GM19455 (cell line): ENCODE data around the gene KCNJ12.

Experiments used
- ATAC-seq: cut with Tn5 transposase; IDR thresholded peaks from one replicate; pipeline ENCODE4 v1.9.1; 2021; ENCODE audit not compliant: unreplicated experiment

KCNJ12 gene

GRCh38 chr17:21363776-21364642 lies 12.1 kb upstream of the KCNJ12 start:
- no peak for ATAC-seq

- ATAC-seq: no peak
Measured at GRCh38 chr17:21365016-21365415, 11.1 kb upstream of the KCNJ12 start.

DNA sequence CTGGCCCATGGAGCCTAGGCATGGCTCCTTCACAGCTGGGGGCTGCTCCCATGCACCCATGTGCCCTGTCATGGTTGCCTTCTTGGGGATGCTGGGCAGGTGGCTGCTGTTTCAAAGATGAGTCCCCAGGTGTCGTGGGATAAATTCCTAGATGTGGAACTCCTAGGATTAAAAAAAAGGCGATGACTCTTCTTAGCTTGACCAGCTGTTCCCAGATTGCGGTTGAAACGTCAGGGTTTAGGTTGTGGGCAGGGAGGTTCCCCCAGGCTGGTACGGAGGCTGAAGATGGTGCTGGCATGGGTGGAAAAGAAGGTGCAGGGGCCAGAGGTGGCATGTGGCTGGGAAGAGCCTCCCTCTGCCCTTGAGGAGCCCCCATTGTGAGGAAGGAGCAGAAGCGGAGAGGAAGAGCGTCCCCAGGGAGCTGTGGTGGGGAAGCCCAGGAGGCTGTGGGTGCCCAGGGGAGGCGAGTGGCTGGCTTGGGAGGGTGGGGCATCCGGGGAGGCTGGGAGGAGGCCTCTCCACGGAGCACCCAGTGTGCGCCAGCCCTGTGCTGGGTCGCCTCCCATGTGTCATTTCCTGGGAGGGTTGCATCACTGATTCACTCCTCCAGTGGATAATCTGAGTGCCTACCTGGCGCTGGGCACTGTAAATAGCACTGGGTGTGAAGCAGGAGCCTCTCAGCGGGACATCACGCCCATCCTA lies 7.5 kb upstream of the KCNJ12 start:
- ATAC-seq: no peak

DNA sequence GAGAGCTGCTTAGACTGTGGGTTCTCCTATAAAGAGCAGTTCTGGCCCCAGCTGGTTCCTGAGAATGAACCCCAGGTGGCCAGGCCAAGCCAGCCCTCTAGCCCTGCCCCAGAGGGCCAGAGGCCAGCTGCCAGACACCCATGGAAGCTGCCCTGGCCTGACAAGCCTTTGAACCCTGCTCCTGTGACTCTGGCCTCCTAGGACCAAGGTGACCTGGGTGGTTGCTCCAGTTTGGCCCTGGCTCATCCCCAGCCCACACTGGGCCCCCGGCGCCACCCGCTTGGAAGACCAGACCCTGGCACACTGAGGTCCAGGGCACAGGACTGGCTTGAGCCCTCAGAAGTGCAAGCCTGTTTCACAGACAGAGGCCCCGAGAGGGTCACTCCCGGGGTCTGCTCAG lies 6.8 kb upstream of the KCNJ12 start:
- ATAC-seq: no peak

- ATAC-seq: no peak
Measured at GRCh38 chr17:21370430-21370829, 5.7 kb upstream of the KCNJ12 start.

- no peak for ATAC-seq
Measured at GRCh38 chr17:21371511-21372081, 4.6 kb upstream of the KCNJ12 start.

DNA sequence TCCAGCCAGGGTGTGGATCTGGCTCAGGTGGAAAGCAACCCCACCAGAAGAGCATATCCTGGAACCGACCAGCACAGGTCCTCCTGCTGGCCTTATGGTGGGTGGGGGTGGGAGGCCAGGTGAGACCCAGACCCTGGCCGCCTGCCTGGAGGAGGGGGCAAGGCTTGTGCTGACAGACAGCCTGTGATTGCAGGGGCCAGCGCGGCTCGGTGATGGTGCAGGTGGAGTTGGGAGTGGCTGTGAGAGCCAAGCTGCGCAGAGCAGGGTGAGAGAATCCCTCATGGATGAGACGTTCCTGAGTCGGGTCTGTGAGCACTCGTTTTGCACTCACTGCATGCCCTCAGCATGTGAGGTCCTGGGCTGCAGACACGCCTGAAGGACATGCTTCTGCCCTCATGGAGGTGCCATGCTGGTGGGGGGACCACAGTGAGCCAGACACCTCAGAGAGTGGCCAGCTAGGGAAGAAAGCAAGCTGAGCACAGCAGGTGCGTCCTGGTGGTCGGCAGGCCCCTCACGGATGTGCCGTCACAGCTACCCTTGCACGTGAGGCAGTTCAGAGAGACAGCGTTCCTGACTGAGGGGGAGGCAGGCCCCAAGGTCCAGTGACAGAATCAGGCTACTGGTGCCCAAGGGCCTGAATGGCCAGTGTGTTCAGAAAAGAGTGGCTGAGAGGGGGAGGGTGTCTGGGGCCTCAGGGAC lies 3.8 kb upstream of the KCNJ12 start:
- no peak for ATAC-seq

- ATAC-seq: no peak
Measured at GRCh38 chr17:21373036-21373435, 3.1 kb upstream of the KCNJ12 start.

DNA sequence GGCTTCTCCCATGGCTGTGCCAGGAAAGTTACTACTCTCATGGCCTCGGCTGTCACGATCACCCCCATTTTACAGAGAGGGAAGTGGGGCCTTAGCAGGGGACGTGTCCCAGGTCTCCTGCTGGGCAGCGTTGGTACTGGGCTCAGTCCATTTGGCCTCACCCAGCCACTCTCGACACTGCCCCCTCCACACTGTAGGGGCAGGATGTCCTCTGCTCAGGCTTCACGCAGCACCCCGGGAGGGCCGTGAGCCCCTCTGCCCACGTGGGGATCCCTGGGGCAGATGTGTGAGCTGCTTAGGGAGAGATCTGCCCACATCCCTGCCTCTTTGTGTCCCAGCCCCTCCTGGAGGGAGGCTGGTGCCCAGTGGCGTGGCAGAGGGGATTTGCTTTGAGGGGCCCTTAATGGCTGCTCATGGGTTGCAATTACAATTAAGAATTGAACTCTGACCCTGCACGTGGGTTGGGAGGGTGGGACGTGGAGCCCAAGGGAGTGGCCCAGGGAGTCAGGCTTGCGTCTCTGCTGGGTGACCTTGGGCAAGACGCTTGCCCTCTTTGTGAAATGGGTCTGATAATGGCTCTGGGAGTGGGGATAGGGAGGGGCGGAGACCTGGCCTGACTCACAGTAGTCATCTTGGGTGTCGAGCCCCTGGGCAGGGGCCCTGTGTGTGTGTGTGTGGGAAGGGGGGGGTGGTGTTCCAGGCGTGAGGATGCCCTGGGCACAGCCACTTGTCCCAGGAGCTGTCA lies 2.3 kb upstream of the KCNJ12 start:
- ATAC-seq: no peak

DNA sequence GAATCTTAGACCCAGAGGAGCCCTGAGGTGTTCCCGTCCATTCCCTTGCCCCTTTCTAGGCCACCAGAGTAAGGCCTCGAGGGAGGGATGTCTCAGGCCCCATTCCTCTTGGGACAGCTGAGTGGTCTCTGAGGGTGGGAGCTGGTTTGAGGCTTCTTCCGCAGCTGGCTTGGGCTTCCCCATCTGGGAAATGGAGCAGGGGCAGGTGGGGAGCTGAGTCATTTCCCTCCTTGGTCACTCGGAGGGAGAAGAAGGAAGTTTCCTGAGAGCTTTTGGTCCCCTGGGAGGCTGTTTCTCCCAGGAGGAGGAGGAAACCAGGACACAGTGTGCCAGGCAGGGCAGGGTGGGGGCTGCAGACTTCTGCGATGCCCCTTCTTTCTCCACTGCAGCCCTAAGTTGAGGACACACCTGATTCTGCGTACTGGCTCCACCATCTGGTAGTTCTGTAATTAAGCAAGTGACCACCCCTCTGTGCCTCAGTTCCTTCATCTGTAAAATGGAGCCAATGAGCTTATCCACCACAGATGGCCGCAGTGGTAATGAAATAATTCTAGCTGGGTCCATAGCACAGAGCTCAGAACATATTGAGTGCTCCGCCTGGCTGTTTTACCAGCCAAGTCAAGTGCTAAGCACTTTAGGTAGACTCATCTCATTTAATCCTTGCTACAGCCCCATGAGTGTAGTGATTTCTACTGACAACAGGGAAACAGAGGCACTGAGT lies 1.6 kb upstream of the KCNJ12 start:
- ATAC-seq: no peak

DNA sequence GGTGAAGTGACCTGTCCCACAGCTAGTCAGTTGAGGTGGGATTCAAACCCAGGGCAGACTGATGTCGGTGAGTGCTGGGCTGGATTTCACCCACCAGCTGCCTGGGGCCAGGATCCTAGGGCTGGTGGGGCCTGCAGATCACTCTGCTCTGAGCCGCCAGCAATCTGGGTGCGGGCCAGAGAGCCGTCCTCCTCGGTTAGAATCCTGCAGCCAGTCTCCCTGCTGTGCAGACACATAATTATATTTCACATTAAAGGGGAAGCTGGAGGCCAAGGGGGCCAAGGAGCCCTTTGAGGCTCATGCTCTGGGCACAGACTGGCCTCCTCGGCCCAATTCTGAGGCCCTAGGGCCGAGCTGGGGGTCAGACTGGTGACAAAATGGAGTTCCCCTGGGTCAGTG lies 996 bp upstream of the KCNJ12 start:
- ATAC-seq: no peak

- no peak for ATAC-seq
Measured at GRCh38 chr17:21375757-21376080, 438 bp upstream of the KCNJ12 start.

DNA sequence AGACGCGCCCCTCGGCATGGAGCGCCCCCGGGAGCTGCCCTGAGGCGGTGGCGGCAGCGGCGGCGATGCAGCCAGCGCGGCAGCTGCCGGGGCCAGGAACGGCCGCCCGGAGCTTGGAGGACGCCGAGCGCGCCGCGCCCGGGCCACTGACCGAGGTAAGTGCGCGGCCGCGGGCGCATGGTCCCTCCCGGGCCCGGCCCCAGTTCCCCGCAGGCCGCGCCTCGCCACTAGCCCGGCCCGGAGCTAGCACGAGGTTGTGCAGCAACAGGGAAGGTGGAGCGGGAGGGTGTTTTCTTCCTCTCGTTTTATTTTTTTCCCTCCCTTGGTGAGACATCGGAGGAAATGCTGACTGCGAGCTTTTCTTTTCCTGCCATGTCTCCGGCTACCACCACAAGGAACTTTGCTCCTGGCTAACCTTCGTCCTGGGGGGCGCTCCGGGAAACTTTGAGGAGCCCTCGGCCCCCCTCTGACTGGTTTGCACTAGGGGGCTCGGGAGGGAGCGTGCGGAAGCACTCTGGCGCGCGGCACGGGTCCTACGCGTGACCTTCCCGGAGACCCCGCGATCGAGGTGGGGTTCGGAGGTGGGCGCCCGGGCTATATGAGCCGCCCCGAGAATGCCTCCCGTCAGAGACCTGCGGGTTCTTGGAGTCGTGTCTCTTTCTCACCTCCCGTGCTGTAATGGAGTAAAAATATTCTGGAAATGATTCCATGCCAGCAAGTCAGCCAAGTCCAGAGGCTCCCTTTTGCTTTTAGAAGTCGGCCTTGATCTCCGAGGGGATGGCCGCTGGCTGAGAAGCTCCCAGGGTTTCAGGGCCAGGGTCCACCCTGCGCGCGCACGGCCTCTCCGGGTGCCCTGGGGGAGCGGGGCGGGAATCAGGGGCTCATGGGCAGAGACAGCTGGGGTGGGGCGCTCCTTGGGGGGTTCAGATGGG lies 868 bp downstream of the KCNJ12 start:
- no peak for ATAC-seq

GRCh38 chr17:21377705-21378396 lies 1.7 kb downstream of the KCNJ12 start:
- no peak for ATAC-seq

DNA sequence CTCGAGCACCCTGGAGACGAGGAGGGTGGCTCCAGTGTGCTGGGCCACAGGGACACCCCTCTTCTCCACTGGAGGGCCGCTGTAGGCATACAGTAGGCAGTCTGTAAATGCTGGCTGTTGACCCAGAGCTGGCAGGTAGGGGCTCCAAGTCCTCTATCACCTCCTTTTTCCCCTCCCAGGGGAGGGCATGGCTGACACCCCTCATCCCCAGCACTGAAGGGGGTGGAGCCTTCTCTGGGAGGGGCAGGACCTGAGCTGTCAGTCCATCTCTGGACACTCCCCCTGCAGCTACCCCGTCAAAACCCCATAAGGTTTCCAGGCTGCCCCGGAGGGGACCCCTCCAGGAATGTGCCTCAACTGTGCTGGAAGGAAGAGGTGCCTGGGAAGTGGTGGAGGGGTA lies 2.4 kb downstream of the KCNJ12 start:
- ATAC-seq: no peak

DNA sequence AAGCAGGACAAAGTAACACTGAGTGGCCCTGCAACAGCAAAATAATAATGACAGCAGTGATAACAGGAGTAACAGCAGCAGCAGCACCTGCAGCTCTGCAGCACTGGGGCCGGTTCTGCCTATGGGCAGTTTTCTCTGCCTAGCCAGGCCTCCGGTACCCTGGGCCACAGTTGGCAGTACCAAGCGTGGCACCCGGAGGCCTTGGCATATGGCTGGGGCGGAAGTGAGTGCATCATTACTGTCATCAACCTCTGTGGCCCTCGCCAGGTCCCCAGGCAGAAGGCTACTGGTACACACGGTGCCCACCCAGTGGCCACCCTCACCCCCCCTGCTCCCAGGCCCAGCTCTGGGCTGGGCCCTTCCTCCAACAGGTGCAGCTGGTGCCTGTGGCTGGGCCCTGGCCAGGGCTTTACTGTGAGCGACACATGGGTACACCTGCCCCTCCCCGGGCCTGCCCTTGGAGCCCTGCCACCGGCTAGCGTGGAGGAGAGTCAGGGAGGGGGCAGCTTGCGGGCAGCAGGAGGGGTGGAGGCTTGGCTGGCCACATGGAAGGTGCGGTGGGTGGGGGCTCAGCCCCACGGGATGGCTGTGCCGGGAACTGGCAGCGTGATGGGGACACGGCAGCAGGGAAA lies 3.0 kb downstream of the KCNJ12 start:
- no peak for ATAC-seq

- ATAC-seq: no peak
Measured at GRCh38 chr17:21380659-21381058, 4.5 kb downstream of the KCNJ12 start.

- no peak for ATAC-seq
Measured at GRCh38 chr17:21381076-21381706, 5.0 kb downstream of the KCNJ12 start.
